A549 (cell line): ENCODE data around the gene NFIA.

Experiments used
- CHD2 ChIP-seq: fragments of 150-350 bp; IDR thresholded peaks from 2 replicates; pipeline ENCODE4 v1.6.1; 2014; ENCODE audit warnings: low read length; ENCODE audit not compliant: partially characterized antibody
- NR3C1 ChIP-seq: fragments of >200 bp; sonication (Bioruptor Twin); formaldehyde crosslinking; IDR thresholded peaks from 3 replicates; pipeline ENCODE4 v1.6.1; 2017
- PHF8 ChIP-seq: fragments of 200-600 bp; sonication (generic); IDR thresholded peaks from 2 replicates; pipeline ENCODE4 v1.6.1; 2016; ENCODE audit warnings: low read depth, mild to moderate bottlenecking, antibody characterized with exemption, moderate library complexity, borderline replicate concordance
- POLR2A ChIP-seq: IDR thresholded peaks from 2 replicates; pipeline ENCODE4 v1.6.1; 2012; ENCODE audit warnings: mild to moderate bottlenecking, low read length
- RFX5 ChIP-seq: fragments of 450-650 bp; IDR thresholded peaks from 2 replicates; pipeline ENCODE4 v1.7.1; 2014; ENCODE audit warnings: antibody characterized with exemption, mild to moderate bottlenecking, moderate library complexity
- TF ChIP-seq, protein P1 (sequence below): IDR thresholded peaks from 2 replicates; pipeline ENCODE4 v1.6.1; 2012
- TF ChIP-seq, protein P2 (sequence below): fragments of >200 bp; sonication (Bioruptor Twin); formaldehyde crosslinking; IDR thresholded peaks from 3 replicates; pipeline ENCODE4 v1.5.1; 2016
- TF ChIP-seq, protein P3 (sequence below): fragments of >200 bp; sonication (Bioruptor Twin); formaldehyde crosslinking; IDR thresholded peaks from 3 replicates; pipeline ENCODE4 v1.6.1; 2016
- TF ChIP-seq, protein P4 (sequence below): fragments of 200-600 bp; sonication (generic); IDR thresholded peaks from 2 replicates; pipeline ENCODE4 v1.6.1; 2016; ENCODE audit warnings: antibody characterized with exemption, mild to moderate bottlenecking, moderate library complexity

DNA sequence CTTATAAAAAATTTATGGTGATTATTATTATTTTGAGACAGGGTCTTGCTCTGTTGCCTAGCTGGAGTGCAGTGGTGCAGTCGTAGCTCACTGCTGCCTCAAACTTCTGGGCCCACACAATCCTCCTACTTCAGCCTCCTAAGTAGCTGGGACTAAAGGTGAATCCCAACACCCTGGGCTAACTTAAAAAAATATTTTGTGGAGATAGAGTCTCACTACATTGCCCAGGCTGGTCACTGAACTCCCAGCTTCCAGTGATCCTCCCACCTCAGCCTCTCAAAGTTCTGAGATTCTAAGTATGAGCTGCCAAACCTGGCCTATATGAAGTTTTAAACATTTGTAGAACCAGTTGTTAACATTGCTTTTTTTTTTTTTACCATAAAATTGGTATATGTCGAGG, 18.2 kb downstream of the NFIA start:
- no peak for TF ChIP-seq PHF8
- TF ChIP-seq NR3C1 = no peak
- TF ChIP-seq, protein P1, sequence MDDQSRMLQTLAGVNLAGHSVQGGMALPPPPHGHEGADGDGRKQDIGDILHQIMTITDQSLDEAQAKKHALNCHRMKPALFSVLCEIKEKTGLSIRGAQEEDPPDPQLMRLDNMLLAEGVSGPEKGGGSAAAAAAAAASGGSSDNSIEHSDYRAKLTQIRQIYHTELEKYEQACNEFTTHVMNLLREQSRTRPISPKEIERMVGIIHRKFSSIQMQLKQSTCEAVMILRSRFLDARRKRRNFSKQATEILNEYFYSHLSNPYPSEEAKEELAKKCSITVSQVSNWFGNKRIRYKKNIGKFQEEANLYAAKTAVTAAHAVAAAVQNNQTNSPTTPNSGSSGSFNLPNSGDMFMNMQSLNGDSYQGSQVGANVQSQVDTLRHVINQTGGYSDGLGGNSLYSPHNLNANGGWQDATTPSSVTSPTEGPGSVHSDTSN = no peak
- TF ChIP-seq, protein P2, sequence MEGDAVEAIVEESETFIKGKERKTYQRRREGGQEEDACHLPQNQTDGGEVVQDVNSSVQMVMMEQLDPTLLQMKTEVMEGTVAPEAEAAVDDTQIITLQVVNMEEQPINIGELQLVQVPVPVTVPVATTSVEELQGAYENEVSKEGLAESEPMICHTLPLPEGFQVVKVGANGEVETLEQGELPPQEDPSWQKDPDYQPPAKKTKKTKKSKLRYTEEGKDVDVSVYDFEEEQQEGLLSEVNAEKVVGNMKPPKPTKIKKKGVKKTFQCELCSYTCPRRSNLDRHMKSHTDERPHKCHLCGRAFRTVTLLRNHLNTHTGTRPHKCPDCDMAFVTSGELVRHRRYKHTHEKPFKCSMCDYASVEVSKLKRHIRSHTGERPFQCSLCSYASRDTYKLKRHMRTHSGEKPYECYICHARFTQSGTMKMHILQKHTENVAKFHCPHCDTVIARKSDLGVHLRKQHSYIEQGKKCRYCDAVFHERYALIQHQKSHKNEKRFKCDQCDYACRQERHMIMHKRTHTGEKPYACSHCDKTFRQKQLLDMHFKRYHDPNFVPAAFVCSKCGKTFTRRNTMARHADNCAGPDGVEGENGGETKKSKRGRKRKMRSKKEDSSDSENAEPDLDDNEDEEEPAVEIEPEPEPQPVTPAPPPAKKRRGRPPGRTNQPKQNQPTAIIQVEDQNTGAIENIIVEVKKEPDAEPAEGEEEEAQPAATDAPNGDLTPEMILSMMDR = no peak
- TF ChIP-seq RFX5 = no peak
- no peak for TF ChIP-seq POLR2A
- TF ChIP-seq, protein P3, sequence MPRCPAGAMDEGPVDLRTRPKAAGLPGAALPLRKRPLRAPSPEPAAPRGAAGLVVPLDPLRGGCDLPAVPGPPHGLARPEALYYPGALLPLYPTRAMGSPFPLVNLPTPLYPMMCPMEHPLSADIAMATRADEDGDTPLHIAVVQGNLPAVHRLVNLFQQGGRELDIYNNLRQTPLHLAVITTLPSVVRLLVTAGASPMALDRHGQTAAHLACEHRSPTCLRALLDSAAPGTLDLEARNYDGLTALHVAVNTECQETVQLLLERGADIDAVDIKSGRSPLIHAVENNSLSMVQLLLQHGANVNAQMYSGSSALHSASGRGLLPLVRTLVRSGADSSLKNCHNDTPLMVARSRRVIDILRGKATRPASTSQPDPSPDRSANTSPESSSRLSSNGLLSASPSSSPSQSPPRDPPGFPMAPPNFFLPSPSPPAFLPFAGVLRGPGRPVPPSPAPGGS = no peak
- TF ChIP-seq, protein P4, sequence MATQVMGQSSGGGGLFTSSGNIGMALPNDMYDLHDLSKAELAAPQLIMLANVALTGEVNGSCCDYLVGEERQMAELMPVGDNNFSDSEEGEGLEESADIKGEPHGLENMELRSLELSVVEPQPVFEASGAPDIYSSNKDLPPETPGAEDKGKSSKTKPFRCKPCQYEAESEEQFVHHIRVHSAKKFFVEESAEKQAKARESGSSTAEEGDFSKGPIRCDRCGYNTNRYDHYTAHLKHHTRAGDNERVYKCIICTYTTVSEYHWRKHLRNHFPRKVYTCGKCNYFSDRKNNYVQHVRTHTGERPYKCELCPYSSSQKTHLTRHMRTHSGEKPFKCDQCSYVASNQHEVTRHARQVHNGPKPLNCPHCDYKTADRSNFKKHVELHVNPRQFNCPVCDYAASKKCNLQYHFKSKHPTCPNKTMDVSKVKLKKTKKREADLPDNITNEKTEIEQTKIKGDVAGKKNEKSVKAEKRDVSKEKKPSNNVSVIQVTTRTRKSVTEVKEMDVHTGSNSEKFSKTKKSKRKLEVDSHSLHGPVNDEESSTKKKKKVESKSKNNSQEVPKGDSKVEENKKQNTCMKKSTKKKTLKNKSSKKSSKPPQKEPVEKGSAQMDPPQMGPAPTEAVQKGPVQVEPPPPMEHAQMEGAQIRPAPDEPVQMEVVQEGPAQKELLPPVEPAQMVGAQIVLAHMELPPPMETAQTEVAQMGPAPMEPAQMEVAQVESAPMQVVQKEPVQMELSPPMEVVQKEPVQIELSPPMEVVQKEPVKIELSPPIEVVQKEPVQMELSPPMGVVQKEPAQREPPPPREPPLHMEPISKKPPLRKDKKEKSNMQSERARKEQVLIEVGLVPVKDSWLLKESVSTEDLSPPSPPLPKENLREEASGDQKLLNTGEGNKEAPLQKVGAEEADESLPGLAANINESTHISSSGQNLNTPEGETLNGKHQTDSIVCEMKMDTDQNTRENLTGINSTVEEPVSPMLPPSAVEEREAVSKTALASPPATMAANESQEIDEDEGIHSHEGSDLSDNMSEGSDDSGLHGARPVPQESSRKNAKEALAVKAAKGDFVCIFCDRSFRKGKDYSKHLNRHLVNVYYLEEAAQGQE = no peak
- TF ChIP-seq CHD2 = no peak
